GM19351 (cell line): ENCODE measurements around the gene FERMT1.
"Not testable (repeated sequence)": the region's sequence is repeated elsewhere in the genome, so short reads cannot be mapped to it uniquely, and the experiment has no call there.

ENCODE experiments used
- ATAC-seq: cut with Tn5 transposase; IDR thresholded peaks from one replicate; pipeline ENCODE4 v1.9.1; 2021; ENCODE audit warnings: mild to moderate bottlenecking, moderate library complexity; ENCODE audit not compliant: unreplicated experiment

FERMT1 gene

DNA sequence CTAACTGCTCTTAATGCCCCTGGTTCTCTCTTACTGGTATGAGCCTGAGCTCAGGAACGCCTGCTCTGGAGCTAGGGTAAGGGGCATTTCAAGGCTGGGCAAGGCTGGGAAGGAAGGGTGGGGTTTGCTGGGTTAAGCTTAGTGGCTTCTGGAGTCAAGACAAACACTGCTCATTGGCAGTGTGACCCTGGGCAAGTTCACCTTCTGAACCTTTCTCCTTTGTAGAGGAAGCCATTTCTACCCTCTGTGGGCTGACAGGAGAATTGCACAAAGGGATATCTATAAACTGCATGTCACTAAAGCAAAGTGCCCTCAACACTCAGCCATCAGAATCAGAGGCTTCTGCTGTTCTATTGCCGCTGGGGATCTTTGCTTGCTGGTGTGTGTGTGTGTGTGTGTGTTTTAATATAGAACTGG lies 48.7 kb downstream of the FERMT1 start:
- peak; percentile 96 for ATAC-seq

GRCh38 chr20:6070829-6071695 lies 51.8 kb downstream of the FERMT1 start:
- no peak for ATAC-seq

DNA sequence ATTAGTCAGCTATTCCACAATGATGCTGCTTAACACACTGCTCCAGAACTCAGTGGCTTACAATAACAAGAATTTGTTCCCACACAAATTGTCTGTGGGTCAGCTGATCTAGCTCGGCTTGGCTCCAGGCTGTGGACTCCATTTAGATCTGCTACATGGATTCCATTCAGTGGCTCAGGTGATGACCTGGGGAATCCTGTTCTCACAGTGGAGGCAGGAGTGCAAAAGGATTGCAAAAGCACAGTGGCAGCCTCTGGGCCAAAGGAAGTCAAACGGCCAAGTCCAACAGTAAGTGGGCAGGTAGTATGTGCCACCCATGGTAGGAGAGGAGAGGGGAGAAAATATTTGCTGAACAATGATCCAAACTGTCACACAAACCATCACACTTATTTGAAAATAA lies 53.2 kb downstream of the FERMT1 start:
- no peak for ATAC-seq

DNA sequence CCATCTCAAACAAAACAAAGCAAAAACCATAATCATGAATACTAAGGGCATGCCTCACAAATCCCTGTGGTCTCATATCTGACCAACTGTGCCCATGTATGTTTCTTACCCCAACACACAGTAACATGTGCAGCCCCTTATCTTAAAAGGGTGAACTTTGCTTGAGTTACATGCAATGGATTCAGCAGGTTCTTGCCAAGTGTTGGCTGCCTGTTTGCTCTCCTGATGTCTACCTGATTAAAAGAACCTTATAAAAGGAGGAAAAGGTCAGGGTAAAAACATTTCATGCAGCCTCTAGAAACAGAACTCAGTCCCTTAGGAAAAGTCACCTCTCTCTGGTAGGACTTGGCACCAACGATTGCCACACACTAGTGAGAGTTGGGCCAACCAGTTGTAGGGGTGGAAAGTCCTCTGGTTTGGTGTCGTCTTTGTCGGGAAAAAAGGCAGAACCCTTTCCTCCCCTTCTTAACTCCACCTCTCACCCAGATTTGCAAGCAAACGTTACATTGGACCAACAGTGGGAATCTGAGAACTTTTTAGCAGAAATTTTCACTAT lies 55.0 kb downstream of the FERMT1 start:
- no peak for ATAC-seq

GRCh38 chr20:6066582-6066981 lies 56.2 kb downstream of the FERMT1 start:
- no peak for ATAC-seq

DNA sequence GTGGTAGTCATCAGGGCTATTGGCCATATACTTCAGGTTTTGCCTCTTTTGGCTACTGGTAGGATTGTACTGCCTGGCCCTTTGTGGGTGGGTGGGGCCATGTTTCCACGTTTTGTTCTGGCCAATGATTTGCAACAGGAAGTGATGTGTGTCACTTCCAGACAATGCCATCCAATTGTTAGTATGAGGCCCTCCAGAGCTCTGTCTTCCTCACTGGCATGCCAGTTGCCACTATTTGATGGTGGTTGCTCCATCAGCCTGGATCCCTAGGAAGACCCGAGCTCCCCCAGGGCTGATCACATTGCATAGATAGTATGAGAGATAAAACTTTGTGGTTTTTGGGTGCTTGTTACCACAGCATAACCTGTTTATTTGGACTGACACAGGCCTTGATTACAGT lies 61.3 kb downstream of the FERMT1 start:
- no peak for ATAC-seq

DNA sequence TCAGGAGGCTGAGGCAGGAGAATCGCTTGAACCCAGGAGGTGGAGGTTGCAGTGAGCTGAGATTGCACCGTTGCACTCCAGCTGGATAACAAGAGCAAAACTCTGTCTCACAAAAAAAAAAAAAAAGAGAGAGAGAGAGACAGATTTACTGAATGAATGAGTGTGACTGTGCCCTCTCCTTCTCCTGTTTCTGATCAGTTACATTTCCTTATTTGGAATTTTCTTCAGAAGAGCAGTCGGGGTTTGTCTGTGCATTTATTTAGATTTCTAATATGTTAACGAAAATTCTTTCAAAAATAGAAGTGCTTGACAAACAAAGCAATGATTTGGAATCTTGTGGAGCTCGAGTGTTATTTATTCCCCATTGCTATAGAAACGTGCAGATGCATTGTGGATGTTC lies 62.6 kb downstream of the FERMT1 start:
- no peak for ATAC-seq

- ATAC-seq = no peak
Measured at GRCh38 chr20:6058684-6059295, 64.0 kb downstream of the FERMT1 start.

DNA sequence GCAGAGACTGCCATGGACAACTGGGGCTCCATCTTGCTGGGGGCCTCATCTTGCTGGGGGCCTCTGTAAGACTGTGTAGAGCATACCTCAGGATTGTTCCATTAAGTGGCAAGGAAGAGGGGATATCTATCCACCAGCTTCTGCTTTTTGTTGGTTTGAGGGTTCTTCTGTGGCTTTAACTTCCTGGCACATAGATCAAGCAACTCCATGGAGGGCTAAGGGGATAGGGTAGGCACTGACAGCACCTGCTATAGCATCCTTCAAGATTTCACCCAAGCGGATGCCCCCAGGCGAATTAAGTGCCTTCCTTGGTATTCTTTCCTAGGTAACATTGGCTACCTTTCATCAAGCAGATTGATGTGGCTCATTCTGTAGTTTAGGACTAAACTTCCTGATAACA lies 65.1 kb downstream of the FERMT1 start:
- no peak for ATAC-seq

DNA sequence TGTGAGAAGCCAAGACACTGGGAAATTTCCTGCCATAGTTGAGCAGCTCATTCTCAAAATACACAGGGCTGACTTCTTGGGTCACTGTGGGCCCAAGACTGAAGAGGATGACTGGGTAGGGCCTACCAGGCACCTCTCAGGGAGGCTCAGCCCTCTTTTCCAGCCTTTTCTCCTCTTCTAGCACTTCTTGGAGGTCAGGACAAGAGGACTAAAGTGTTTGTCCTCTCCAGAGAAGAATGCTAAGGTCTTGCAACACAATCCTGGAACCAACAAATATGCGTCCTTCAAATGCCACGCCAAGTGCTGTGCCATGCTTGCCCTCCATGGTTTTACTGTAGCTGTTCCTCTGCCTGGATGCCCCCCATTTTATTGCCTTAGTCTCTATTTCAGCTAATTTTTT lies 65.7 kb downstream of the FERMT1 start:
- no peak for ATAC-seq

- ATAC-seq = no peak
Measured at GRCh38 chr20:6055981-6056569, 66.8 kb downstream of the FERMT1 start.

- ATAC-seq = no peak
Measured at GRCh38 chr20:6055161-6055783, 67.6 kb downstream of the FERMT1 start.

- ATAC-seq = not testable (repeated sequence)
Measured at GRCh38 chr20:6054689-6055051, 68.2 kb downstream of the FERMT1 start.

- ATAC-seq = no peak
Measured at GRCh38 chr20:6053776-6054688, 68.8 kb downstream of the FERMT1 start, which contains the start of gene LRRN4. TSS of gene LRRN4 (minus strand) at chr20:6054060. CDS start at chr20:6052799, 1,261 bp downstream.

GRCh38 chr20:6053064-6053775 lies 69.6 kb downstream of the FERMT1 start:
- ATAC-seq = no peak

DNA sequence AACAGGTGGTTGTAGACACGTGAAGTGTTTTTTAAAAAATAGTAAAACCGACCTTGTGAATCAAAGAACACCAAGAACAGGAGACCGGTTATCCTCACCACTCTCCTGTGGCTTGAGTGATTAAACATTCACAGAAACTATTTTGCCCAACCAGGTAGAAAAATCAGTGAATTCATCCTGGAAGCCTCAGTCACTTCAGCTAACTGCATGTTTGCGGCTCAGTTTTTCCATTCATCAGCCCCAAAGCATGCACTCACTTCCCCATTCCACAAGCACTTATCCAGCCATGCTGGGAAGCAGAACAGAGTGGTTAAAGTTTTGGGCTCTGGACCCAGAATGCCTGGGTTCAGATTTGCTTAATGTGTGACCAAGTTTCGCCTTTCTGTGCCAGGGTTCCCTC lies 71.3 kb downstream of the FERMT1 start:
- ATAC-seq = peak; percentile 9

DNA sequence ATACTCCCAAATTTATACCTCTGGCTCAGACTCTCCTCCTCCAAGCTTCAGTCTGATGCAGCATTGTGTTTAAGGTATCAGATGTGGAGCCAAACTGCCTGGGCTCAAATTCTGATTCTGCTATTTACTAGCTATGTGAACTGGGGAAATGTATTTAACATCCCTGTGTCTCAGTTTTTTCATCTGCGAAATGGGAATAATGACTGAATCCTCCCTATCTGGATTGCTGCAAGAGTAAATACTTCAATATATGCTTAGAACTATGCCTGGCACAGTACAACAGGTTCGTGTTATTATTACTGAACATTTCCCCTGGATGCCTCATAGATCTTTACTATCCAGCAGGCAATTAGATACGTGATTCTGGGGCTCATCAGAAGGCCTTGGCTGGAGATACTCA lies 74.4 kb downstream of the FERMT1 start:
- ATAC-seq = no peak

DNA sequence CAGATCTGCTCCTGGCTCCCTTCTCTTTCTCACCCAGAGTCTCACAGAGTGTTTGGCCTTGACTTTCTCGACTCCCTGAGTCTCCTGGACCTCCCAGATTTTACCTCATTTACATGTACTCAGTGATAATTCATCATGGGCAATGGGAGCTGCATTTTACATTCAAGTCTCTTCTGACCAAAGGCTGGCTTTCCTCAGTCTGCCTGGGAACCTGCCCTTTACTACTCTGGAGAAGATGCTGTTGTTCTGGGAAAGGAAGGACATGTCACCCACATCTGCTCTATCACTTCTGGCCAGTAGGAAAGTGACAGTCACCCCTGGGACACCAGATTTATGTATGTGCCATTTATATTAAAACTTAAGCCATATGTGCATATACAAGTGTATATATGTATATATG lies 76.4 kb downstream of the FERMT1 start:
- no peak for ATAC-seq

- no peak for ATAC-seq
Measured at GRCh38 chr20:6045566-6045965, 77.3 kb downstream of the FERMT1 start.

GRCh38 chr20:6044115-6044514 lies 78.7 kb downstream of the FERMT1 start:
- no peak for ATAC-seq
